GM10266 (cell line): ENCODE measurements around the gene SMIM44.

Experiments used
- DNase-seq: peaks from one replicate; pipeline ENCODE4 v3.0.0; 2012; ENCODE audit errors: extremely low spot score
- CTCF ChIP-seq: IDR thresholded peaks from 2 replicates; pipeline ENCODE4 v1.5.1; 2012; ENCODE audit warnings: mild to moderate bottlenecking, low read depth; ENCODE audit not compliant: control insufficient read depth, insufficient read depth; ENCODE audit errors: missing control alignments

Gene SMIM44

GRCh38 chr19:3517638-3518037 is 34.4 kb upstream of the SMIM44 start:
- TF ChIP-seq CTCF = no peak
- no peak for DNase-seq

GRCh38 chr19:3516675-3517207 is 33.5 kb upstream of the SMIM44 start:
- TF ChIP-seq CTCF = no peak
- no peak for DNase-seq

DNA sequence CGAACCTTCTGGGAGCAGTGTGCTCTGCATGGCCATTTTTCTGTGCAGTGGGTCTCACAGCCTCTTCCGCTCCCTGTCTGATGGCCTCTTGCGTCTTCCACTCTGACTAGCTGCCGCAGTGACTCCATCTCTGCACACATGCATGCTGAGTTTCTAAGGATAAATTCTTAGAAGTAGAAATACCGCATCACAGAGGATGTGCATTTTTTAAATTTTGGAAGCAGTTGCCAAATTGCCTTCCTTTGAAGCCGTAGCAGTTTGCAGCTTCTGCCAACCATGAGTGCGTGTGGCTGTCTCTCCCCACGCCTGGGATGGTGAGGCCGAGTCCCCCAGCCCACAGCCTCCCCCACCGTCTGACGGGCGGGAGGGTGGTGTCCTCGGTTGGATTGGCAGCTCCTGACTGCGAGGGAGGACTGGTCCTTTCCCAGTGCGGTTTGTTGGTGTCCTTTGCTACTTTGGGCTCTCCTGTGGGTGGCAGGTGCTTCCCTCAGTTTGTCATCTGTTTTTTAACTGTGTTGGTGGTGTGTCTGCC is 32.7 kb upstream of the SMIM44 start:
- no peak for TF ChIP-seq CTCF
- no peak for DNase-seq

DNA sequence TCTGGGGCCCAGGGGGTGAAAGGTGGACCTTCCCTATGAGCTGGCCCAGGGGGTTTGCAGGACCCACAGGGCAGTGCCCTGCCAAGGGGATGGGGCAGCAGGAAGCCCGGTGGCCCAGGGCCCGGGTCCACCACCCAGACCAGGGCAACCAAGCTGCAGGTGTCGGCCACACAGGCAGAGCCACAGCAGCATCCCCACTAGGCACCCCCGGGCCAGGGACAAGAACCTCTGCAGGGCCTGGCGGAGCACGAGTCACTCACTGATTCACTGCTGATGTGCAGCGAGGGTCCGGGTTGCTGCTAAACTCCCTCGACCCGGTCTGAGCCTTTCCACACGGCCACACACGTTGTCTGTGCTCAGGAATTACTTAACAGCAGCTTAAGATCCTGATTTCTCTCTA is 31.7 kb upstream of the SMIM44 start:
- TF ChIP-seq CTCF = no peak

GRCh38 chr19:3513229-3514140 is 30.2 kb upstream of the SMIM44 start:
- no peak for TF ChIP-seq CTCF

More for the DNA sequence above, 31.7 kb upstream of the SMIM44 start:
- no peak for DNase-seq

GRCh38 chr19:3512562-3513228 is 29.5 kb upstream of the SMIM44 start:
- DNase-seq = no peak
- no peak for TF ChIP-seq CTCF

More at GRCh38 chr19:3513229-3514140, 30.2 kb upstream of the SMIM44 start:
- DNase-seq = no peak
